Stromal cell of bone marrow (primary cell): Measurements from ENCODE around the gene EFNA5.

Experiments
- DNase-seq: peaks from one replicate; pipeline ENCODE4 v3.0.0-alpha.2; 2012; ENCODE audit warnings: low read depth

EFNA5 gene

DNA sequence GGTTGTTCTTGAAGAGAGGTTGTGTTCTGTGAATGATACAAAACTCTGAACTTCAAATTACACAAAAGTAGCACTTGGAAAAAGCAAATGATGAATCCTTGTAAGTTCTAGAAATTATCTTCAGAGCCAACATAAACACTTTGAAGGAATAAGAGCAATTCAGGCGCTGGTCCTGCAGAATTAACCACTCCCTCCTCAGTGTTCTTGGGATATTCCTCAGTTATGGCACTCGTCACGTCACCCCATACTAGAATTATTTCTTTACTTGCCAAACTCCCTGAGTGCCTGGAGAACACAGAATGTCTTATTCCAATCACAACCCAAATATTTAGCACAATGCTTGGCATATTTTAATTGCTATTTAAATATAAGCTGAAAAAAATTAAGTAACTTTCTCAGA, 126.3 kb downstream of the EFNA5 start:
- DNase-seq, result no peak

DNA sequence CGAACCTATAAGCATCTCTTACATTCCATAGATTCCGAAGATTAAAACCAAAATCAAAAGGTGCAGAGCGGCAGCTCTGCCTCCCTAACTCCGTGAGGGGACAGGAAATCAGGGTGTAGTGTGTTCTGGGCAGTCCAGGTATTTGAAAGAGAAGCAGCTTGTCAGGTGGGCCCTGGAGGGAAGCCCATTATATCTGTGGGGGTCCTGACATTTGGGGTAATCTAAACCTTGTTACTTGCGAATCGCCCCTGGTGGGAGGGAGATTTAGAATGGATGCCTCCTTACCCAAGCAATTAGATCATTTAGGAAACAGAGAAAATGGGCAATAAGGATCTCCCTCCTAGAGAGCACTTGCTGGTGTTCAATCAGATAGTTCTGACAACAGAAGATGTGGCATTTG, 126.9 kb downstream of the EFNA5 start:
- no peak for DNase-seq

DNA sequence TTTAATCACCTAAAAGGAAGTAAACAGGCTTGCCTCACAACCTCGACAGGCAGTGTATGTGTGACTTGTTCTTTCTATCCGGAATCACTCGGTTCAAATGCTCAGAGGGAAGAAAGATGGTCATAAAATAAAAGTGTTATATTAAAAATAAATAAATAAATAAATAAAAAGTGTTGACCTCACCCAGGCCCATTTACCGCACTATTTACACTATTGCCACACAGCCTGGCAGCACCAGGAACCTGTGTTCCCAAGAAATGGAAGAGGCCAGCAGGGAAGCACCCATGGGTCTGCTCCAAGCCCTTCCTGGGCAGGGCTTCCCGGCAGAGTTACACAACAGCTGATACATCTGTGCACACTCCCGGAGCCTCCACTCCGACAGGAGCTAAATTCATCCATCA, 127.9 kb downstream of the EFNA5 start:
- DNase-seq, result peak; percentile 45

DNA sequence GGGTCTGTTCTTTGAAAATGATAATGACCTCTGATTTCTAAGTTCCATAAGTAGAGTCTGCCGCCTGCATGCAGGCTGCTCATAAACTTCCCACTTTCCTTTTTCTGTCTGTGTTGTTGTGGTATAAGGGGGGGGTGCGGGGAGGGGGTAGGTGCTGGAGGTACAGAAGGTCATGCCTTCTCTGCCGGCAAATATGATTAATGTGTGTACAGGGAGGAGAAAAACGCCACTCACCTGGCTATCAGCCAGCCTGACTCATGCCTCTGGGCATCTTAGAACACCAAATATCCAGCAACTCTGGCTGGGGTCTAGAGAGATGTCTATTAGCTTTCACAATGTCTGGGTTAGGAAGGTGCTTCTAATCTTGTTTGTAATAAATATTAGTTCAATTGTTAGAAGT, 128.3 kb downstream of the EFNA5 start:
- peak; percentile 62 for DNase-seq

GRCh38 chr5:107541400-107541799, 129.3 kb downstream of the EFNA5 start:
- no peak for DNase-seq

DNA sequence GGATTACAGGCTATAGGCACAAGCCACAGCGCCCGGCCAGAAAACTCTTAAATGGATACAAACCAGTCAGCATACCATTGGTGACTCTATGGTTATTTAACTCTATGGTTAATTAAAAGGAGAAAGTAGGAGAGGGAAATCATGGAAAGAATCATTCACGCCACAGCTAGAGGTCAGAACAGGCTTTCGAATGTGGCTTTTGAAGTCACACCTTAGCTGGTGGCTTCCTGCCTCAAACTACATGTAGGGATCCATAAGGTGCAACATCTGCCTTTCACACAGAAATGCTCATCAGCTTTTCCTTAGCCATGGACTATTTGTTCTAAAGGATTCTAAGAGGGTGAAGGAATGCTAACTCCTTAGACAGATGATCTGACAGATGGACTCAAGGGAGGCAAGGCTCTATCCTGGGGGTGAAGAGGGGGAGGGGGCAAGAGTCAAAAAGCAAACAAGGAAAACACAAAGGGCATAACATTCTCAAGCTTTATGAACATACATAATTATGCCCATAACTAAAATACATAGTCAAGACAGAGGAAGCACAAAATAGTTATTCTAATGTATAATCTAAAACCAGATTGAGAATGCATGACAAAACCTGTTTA, 130.9 kb downstream of the EFNA5 start:
- no peak for DNase-seq

DNA sequence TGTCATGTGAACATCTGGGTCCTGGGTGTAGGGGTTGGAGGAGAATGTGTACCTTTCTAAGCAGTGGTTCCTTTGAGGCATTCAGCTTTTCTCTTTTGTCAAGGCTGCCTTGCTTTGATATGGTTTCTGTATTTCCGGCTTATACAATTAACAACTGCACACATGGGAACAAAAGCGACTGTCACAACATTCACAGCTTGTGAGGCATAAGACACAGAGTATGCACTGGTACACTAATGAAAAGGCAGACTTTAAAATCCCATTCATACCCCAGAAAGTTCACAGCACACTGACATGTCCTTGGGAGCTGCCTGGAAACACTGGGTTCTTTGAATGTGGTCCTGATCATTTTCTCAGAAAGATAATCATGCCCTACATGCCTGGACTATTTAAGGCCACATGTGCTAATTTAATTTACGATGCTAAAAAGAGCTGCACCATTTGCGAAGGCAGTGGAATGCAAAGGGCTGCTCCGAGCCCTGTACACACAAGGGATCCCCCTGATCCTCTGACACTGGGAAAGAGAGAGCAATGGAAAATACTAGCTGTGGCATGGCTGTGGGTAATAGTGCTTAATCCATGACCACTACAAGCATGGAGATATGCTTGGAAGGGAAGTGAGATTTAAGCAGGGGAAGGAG, 131.8 kb downstream of the EFNA5 start:
- no peak for DNase-seq

DNA sequence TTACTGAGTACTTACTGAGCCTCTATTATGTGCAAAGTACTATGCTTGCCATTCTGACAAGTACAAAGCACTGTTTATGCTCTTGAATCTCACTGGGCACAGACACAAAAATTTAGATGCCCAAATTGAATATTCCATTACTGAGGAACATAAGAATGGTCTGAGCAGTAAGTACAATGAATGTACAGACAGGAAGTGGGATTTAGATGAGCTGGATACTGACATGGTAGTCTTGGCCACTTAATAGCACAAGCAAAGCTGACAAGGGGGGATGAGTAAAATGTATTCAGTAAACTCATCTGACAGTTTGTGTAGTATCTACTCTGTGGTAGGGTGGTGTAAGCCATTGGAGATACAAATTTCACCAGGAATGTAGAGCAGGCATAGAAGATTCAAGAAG, 132.4 kb downstream of the EFNA5 start:
- DNase-seq, result no peak

GRCh38 chr5:107535849-107536248, 134.9 kb downstream of the EFNA5 start:
- DNase-seq, result no peak

DNA sequence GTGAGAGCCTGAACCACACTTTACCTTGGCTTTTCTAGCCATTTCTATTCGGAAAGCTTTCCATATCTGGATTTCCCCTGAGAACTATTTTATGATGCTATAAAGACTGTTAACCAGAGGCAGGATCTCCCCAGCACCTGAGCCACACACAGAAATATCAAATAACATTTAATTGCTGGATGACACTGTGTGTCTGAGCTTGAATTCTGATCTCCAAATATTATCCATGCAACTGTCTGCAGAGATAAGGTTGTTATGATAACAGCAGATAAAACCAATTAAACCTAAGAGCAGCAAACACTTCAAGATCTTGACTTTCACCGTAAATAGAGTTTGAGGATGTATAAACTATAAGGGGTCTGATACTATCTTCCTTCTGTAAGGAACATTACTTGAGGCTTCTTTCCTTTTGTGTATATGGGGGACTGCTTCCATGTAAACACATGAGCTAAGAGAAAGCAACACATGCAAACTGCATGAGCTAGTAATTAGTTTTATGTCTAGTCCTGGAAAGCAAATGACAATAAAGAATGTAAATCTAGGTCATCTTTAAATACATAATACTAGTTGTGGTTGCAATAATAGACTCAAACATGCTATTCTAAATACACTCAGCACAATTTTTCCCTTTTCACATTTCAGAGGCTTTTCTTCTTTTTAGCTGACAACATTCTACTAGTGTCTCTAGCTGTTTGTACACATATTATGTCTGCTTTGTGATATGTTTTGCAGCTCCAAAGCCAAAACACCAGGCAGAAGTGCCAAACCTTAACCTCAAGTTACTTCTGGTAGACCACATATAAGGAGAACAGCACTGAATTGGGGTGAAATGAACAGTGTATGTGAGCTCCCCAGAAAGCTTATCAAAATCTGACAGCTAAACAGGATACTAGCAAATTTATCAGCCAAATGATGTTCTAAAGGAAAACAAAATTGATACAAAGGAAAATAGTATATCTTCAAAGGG, 136.5 kb downstream of the EFNA5 start:
- no peak for DNase-seq

GRCh38 chr5:107532916-107533315, 137.8 kb downstream of the EFNA5 start:
- DNase-seq, result no peak

DNA sequence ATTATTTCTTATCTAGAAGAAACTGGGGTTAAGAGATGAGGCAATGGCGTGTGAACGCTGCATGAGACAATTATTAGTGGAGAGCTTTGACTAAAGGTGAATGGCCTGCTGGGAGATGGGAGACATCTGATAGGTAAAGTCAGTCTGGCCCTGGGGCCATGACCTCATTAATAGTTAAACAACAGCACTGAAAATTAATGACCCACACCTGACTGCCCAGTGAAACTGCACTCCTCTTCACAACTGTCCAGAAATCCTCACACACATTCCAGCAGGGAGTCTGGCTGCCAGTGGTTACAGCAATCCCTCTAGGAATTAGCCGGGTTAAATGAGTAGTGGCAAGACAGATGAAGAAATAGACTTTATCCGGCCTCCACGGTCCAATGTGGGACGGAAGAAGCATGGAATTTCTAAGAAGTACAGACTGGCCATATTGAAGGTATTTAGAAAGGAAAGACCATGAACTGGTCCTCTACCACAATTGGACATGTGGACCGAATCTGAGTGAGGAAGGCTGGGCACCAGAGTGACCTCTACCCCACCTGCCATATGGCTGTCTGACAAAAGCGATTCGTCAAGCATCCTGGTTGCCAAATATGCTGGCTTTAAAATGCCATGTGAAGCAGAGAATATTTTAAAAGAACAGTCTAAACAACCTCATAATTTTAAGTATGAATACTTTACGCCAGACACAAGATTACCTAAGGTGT, 138.4 kb downstream of the EFNA5 start:
- DNase-seq, result no peak

GRCh38 chr5:107531308-107531707, 139.4 kb downstream of the EFNA5 start:
- no peak for DNase-seq

GRCh38 chr5:107529618-107530017, 141.1 kb downstream of the EFNA5 start:
- DNase-seq, result no peak

GRCh38 chr5:107526270-107526937, 144.3 kb downstream of the EFNA5 start:
- no peak for DNase-seq

DNA sequence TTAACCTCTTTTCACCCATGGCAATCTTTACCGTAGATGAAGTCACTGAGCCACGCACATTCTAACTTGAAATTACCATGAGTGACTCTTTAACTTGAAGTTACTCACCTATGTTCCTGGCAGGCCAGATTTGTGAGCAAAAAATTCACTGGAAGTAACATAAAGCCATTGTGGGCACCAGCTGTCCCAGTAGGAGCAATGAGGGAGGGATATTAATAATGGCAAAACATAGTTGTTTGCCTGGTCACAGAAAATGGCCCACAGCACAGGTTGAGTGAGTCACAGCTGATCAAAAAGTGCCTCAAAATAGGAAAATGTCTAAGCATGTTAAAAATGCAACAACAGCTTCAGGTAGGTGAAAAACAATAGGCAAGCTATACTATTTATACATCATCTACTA, 146.6 kb downstream of the EFNA5 start:
- DNase-seq, result no peak

DNA sequence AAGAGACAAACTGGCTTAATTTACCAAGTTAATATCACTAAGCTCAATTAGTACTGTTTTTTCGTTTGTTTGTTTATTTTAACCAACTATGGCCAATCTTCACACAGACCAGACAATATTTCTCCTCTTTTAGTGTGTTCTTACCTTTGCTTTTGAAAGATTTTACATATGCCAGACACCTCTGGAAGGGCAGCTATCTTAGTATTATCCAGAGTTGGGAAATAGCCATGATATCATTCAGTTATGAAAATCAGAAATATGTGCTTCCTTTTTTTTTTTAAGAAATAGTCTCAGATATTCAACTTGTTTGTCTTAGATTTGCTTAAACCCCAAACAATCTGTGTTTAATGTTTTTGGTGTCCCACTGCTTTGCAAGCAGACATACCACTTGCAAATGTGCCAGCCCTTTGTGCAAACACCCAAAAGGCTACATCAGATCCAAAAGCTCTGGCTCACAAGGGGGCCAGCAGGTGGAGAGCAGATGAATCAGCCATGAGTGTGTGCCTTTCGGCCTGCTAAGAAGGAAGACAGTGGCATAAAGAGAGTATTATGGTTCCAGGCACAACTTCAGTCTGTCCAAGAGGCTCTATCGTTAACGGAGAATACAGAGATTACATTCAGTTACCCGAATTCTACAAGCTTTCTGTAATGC, 147.6 kb downstream of the EFNA5 start:
- no peak for DNase-seq

DNA sequence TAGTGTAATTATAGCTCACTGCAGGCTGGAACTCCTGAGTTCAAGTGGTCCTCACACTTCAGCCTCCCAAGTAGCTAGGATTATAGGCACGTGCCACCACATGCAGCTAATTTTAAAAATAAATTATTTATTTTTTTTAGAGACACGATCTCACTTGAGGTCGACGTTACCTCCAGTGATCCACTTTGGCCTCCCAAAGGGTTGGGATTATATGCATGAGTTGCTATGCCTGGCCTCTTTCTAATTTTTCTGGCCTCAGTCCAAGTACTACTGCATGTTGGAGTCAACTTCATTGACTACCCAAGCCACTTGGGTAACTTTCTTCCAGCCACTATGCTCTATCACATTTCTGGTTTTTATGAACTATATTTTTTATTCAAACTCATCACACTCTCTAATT, 148.3 kb downstream of the EFNA5 start:
- no peak for DNase-seq

GRCh38 chr5:107519900-107520354, 150.8 kb downstream of the EFNA5 start:
- no peak for DNase-seq

- no peak for DNase-seq
Measured at GRCh38 chr5:107518616-107519015, 152.1 kb downstream of the EFNA5 start.

DNA sequence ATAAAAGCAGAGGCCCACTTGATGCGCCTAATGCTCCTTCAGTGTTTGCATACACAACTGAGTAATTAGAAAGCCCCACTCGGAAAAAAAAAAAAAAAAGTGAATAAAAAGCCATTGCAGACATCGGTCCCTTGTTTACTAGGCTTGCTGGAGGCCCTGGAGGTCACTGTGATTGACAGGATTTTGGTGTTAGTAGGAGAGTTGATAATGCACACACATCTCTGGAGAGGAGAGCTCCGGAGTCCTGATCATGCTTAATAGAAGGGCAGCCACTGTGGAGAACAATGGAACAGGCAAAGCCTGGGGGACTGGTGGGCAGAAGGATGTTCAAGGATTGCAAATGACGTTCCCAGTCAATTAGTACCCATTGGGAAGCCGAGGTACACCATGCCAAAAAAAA, 152.5 kb downstream of the EFNA5 start:
- DNase-seq, result no peak
